ENCODE data around the gene C14orf132. TPM values are rescaled to one million over a fixed set of nuclear protein-coding genes. Genes with fewer than 3 reads are reported as not detected.

Gene C14orf132
- total RNA-seq, 1 donor from 2014 or later: 33.2 TPM

- Mint-ChIP-seq H3K9me3 (ENCODE audit: low read depth) (no peaks in the 10 kb centered on the region), H3K4me3 (ENCODE audit: unreplicated experiment) (no peak overlapping the region), H3K36me3 (ENCODE audit: low read depth) (peaks cover 1% of the 10 kb centered on the region), H3K27me3 (ENCODE audit: low read depth) (no peaks in the 10 kb centered on the region), H3K4me1 (ENCODE audit: low read depth) (peaks cover 70% of the 10 kb centered on the region), H3K27ac (ENCODE audit: unreplicated experiment) (peak overlapping the region; percentile 50)
- DNase-seq (ENCODE audit: low spot score): peak; percentile 38
- TF ChIP-seq CTCF (IDR thresholded peaks at IDR 0.05): no peak
Measured at GRCh38 chr14:96051231-96051630, 12.1 kb downstream of the C14orf132 start.

- H3K4me3 Mint-ChIP-seq (ENCODE audit: unreplicated experiment): no peak overlapping the region
- TF ChIP-seq CTCF (IDR thresholded peaks at IDR 0.05): peak; percentile 28
- H3K9me3 Mint-ChIP-seq (ENCODE audit: low read depth): no peaks in the 10 kb centered on the region
- H3K27ac Mint-ChIP-seq (ENCODE audit: unreplicated experiment): peak overlapping the region; percentile 13
- no peaks in the 10 kb centered on the region for H3K27me3 Mint-ChIP-seq (ENCODE audit: low read depth)
- H3K36me3 Mint-ChIP-seq (ENCODE audit: low read depth): peaks cover 1% of the 10 kb centered on the region
- H3K4me1 Mint-ChIP-seq (ENCODE audit: low read depth): peaks cover 71% of the 10 kb centered on the region
- DNase-seq (ENCODE audit: low spot score): peak; percentile 79
Measured at GRCh38 chr14:96051642-96052540, 12.7 kb downstream of the C14orf132 start.

- Mint-ChIP-seq H3K27me3 (ENCODE audit: low read depth) (no peaks in the 10 kb centered on the region), H3K4me1 (ENCODE audit: low read depth) (peaks cover 65% of the 10 kb centered on the region)
- DNase-seq (ENCODE audit: low spot score): peak; percentile 54
Measured at GRCh38 chr14:96052541-96053247, 13.5 kb downstream of the C14orf132 start.

GRCh38 chr14:96053248-96053599 lies 14.1 kb downstream of the C14orf132 start:
- DNase-seq (ENCODE audit: low spot score): peak; percentile 66
- peaks cover 4% of the 10 kb centered on the region for H3K36me3 Mint-ChIP-seq (ENCODE audit: low read depth)
- TF ChIP-seq CTCF (IDR thresholded peaks at IDR 0.05): no peak
- H3K9me3 Mint-ChIP-seq (ENCODE audit: low read depth): no peaks in the 10 kb centered on the region
- H3K27ac Mint-ChIP-seq (ENCODE audit: unreplicated experiment): peak overlapping the region; percentile 93
- no peaks in the 10 kb centered on the region for H3K27me3 Mint-ChIP-seq (ENCODE audit: low read depth)
- peaks cover 65% of the 10 kb centered on the region for H3K4me1 Mint-ChIP-seq (ENCODE audit: low read depth)
- H3K4me3 Mint-ChIP-seq (ENCODE audit: unreplicated experiment): no peak overlapping the region

More at GRCh38 chr14:96052541-96053247, 13.5 kb downstream of the C14orf132 start:
- Mint-ChIP-seq H3K4me3 (ENCODE audit: unreplicated experiment) (no peak overlapping the region), H3K36me3 (ENCODE audit: low read depth) (peaks cover 1% of the 10 kb centered on the region), H3K27ac (ENCODE audit: unreplicated experiment) (peak overlapping the region; percentile 49), H3K9me3 (ENCODE audit: low read depth) (no peaks in the 10 kb centered on the region)
- no peak for TF ChIP-seq CTCF (IDR thresholded peaks at IDR 0.05)

- Mint-ChIP-seq H3K36me3 (ENCODE audit: low read depth) (peaks cover 7% of the 10 kb centered on the region), H3K4me1 (ENCODE audit: low read depth) (peaks cover 65% of the 10 kb centered on the region), H3K27me3 (ENCODE audit: low read depth) (no peaks in the 10 kb centered on the region), H3K9me3 (ENCODE audit: low read depth) (no peaks in the 10 kb centered on the region), H3K4me3 (ENCODE audit: unreplicated experiment) (no peak overlapping the region), H3K27ac (ENCODE audit: unreplicated experiment) (peak overlapping the region; percentile 93)
- TF ChIP-seq CTCF (IDR thresholded peaks at IDR 0.05): no peak
- peak; percentile 84 for DNase-seq (ENCODE audit: low spot score)
Measured at GRCh38 chr14:96053600-96054381, 14.6 kb downstream of the C14orf132 start.
